HG02642 (cell line): ENCODE results near the gene PDE10A.
"Not testable (repeated sequence)": the region's sequence is repeated elsewhere in the genome, so short reads cannot be mapped to it uniquely, and the experiment has no call there.

Source experiments
- ATAC-seq: cut with Tn5 transposase; IDR thresholded peaks from one replicate; pipeline ENCODE4 v1.9.1; 2021; ENCODE audit warnings: mild to moderate bottlenecking; ENCODE audit not compliant: unreplicated experiment, poor library complexity

The PDE10A gene

DNA sequence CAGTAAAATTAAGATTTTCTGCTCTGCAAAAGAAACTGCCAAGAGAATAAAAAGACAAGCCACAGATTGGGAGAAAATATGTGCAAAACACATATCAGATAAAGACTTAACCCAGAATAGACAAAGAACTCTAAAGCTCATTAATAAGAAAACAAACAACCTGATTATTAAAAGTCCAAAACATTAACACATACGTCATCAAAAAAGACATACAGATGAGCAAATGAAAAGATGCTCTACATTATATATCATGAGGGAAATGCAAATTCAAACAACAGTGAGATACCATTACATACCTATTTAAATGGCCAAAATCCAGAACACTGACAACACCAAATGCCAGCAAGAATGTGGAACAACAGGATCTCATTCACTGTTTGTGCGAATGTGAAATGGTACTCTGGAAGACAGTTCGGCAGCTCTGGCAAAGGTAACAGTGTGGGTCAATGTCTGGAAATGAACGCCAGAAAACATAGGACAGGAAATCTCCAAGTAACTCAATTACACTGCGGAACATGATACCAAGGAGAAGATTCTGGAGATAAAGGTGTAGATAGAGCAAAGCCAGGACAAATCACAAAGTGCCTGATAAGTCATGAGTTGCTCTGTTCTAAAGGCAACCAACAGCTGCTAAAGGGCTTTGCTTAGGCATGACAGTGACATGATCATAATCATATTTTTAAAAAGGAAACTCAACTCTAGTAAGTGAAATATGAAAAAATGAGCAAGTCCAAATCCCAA, 96.8 kb downstream of the PDE10A start:
- ATAC-seq: no peak

DNA sequence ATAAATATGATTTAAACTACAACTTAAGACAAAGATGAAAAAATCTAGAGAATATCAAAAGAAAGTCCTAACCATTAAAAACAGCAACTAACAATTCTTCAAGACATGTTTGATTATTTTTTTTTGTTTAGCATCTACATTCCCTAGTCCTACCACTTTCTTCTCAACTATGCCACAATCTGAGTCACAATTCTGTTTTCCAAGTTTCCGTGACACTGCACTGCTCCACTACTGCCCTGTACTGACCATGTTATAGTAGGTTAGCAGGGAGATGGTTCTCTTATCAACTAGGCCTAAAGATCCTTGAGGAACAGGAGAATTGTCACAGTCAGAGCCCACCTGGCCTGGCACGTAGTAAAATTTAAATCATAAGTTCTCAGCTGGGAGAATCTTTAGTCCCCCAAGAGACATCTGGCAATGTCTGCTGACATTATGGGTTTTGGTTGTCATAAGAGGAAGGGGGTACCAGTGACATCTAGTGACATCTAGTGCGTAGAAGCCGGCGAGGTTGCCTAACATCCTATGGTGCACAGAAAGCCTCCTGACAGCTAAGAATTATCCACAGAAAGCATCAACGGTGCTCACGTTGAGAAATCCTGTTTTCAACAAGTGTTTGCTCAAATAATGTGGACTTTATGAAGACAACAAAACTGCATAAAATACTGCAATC, 100.5 kb downstream of the PDE10A start:
- no peak for ATAC-seq

DNA sequence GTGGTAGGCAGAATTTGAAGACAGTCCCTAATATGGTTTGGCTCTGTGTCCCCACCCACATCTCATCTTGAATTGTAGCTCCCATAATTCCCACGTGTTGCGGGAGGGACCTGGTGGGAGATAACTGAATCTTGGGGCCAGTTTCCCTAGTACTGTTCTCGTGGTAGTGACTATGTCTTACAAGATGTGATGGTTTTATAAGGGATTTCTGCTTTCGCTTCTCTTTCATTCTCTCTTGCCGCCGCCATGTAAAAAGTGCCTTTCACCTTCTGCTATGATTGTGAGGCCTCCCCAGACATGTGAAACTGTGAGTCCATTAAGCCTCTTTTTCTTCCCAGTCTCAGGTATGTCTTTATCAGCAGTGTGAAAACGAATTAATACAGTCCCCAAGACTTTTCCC, 103.4 kb downstream of the PDE10A start:
- no peak for ATAC-seq

DNA sequence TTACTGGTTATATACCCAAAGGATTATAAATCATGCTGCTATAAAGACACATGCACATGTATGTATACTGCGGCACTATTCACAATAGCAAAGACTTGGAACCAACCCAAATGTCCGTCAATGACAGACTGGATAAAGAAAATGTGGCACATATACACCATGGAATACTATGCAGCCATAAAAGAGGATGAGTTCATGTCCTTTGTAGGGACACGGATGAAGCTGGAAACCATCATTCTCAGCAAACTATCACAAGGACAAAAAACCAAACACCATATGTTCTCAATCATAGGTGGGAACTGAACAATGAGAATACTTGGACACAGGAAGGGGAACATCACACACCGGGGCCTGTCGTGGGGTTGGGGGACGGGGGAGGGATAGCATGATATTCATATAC, 104.9 kb downstream of the PDE10A start:
- not testable (repeated sequence) for ATAC-seq

DNA sequence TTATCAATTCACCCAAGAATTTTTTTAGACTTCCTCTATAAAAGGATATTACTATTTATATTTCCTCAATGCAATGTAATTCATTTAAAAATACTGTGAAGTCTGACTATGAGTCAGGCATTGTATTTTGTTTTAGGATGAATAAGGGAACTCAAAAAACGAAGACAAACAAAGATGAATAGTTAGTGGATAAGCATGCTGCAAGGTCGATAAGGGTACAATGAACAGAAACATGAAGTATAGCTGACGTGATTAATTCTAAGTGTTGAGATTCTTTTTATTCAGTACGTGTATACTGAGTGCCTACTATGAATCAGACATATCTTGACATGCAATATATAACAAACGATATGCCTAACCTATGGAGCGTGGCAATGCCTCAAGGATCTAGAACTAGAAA, 105.4 kb downstream of the PDE10A start:
- ATAC-seq: no peak

DNA sequence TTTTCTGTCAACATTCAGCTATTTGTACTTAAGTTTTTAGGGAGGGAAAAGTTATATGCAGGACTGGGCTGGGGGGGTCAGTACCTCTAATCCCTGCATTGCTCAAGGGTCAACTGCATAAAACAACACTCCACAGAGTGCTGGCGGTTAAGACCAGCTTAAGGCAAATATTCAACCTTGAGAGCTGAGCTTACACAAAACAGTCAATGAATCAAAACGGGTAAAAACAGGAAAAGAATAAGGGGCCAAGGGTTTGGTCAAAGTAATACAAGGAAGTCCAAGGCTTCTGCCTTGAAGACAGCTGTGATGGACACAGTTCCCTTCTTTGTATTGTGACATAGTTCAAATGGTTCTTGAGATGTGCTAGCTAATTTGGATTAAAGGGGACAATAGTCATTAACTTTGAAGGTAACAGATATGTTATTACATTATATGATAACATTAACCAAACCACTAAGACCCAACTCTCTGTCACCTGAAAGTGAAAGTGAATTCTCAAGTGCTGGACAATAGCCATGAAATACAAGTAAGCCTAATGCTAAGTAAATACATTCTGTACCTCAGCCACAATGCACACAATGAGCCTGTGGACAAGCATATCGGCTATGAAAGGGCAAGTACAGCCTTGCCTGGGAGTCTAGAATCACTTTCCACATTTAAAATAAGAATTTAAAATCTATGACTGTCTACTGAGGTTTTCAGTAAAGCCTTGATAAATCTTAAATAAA, 106.8 kb downstream of the PDE10A start:
- no peak for ATAC-seq

DNA sequence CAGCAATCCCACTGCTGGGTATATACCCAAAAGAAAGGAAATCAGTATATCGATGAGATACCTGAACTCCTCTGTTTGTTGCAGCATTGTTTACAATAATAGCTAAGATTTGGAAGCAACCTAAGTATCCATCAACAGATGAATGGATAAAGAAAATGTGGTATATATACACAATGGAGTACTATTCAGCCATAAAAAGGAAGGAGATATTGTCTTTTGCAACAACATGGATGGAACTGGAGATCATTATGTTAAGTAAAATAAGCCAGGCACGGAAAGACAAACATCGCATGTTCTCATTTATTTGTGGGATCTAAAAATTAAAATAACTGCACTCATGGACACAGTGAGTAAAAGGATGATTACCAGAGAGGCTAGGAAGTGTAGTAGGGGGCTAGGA, 108.4 kb downstream of the PDE10A start:
- not testable (repeated sequence) for ATAC-seq

DNA sequence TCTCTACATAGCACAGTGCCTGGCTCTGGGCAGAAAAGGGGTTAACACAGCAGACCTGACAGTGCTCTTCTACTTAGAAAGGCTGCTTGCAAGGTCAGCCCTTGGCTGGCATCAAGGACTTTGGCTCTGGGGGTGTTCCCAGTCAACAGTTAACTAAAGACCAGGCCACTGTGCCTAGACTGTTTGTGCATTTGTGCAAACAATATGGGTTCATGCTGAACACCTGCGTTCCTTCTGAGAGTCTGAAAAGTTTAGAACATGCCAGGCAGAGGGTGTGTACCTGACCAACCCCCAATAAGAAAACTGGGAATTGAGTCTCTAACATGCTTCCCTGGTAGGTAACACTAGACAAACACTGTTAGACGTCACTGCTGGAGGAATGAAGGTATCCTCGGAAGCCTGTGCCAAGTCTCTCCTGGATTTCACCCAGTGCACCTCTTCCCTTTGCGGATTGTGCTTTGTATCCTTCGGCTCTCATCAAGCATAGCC, 110.7 kb downstream of the PDE10A start:
- no peak for ATAC-seq

DNA sequence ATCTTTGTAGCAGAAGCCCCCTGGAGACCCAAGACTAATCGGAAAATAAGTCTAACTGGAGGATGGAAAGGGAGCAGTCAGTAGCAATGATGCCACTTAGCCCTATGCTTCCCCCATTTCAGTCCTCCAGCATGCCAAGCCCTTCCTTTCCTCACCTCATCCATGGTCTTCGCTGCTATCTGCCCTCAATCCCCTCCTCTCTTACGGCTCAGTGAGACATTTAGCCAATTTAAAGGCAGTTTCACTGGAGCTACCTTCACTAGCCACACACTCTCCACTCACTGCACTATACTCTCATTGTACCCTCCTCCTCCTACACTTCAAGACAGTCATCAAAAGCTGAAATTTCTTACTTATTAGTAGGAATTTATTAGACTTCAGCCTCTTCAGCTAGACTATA, 111.2 kb downstream of the PDE10A start:
- no peak for ATAC-seq

DNA sequence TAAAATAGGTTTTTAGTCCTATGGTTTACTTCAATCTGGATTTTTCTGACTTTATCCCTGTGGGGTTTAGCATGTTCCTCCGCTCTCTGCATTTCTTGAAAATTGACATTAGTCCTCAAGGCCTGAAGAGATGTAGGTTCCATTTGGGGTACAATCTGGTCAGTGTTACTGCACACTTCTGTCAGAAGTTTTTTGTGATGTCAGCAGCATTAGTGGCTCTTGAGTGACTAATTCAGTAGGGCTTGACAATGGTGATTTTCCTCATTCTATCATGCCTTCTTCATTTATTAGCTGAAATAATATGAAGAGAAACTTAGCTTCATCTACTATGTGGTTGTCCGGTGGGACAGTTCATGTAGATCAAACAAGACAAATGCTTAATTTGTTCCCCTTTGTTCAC, 114.6 kb downstream of the PDE10A start:
- ATAC-seq: no peak

DNA sequence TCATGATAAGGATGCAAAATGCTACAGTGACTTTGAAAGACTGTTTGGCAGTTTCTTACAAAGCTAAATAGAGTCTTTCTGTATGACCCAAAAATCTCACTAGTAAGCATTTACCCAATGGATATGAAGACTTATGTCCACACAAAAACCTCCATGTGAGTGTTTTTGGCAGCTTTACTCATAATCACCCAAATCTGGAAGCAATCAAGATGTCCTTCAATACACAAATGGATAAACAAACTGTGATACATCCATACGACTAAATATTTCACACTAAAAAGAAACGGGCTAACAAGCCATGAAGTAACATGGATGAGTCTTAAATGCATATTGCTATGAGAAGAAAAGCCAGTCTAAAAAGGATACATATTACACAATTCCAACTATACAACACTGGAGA, 117.2 kb downstream of the PDE10A start:
- ATAC-seq: no peak

DNA sequence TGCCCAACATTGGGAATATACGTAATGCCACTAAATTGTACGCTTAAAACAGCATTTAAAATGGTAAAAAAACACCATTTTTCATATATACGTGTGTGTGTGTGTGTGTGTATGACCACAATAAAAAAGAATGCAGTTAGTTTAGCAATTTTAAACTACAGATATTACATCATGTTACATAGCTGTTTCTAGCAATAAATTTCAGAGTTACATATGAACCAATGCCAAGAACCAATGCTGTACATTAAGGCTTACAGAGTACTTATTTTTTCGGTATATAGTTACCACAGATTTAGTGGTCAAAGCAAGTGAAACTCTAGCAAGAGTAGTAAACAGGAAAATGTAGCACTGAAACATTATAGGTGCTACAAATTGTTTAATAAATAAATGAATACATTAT, 119.3 kb downstream of the PDE10A start:
- ATAC-seq: no peak

DNA sequence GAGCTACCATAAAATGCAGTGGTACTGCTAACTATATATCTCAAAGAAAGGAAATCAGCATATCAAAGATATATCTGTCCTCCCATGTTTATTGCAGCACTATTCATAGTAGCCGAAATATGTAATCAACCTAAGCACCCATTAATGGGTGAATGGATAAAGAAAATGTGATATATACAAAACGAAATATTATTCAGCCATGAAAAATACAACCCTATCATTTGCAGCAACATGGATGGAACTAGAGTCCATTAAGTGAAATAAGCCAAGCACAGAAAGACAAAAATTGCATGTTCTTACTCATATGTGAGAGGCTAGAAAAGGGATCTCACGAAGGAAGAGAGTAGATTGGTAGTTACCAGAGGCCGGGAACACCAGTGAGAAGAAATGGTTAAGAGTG, 126.1 kb downstream of the PDE10A start:
- ATAC-seq: no peak

DNA sequence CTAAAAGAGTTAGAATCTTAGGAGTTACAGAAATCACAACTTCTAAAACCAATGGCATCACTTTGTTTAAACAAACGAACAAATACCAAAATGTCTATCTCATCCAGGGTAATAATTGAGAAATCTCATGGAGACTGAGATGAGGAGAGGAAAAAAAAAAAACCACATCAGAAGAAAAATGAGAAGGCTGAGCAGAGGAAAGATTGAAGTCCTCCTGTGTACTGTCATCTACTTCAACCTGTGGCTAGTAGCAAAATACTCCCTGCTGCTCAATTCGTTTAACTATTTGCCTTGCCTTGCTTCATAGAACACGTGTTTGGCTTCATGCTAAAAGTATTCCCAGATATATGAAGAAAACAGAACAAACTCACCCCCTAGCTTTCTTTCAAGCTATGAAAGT, 143.7 kb downstream of the PDE10A start:
- ATAC-seq: no peak

DNA sequence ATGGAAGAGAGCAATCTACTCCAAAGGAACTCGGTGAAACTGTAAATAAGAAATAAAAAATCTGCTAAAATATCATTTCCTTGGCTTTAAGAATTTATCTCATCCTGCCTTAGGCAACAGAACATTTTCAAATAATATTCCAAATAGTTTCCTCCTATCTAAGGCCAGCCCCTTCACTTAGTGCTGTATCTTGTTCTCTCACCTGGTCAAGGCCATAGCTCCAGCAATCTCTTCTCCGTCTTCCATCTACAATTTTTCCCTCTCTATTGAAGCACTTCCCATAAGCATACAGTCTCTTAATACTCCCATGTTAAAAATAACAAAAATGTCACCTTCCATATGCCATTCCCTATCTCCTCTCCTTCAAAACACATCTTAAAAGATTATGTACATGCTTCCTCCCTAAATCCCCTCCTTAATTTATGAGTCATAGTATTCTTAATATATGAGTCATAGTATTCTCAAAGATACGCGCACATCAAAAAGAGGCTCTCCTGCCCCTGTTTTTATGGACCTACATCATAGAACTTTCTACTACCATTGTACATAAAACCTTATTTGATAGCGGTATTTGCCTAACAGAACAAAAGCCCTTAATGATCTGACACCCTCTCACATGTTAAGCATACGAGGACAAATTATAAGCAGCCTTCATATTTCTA, 146.9 kb downstream of the PDE10A start:
- ATAC-seq: no peak

DNA sequence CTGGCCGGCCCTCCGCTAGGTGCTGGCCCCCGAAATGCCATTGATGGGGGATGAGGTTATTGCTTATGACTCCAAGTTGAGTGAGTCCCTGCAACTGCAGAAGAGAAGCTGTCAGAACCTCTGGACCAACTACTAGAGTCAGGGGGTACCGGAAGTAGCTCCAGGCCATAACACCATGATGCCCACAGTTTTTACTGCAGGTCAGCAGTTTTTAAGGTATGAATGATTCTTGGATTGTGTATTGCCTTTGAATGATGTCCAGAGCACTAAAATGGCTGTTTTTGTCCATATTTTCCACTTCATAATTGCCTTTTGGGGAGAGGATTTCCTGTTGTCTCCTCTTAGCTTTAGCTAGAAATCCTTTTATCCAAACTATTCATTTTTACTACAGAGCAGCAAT, 148.4 kb downstream of the PDE10A start:
- ATAC-seq: no peak

DNA sequence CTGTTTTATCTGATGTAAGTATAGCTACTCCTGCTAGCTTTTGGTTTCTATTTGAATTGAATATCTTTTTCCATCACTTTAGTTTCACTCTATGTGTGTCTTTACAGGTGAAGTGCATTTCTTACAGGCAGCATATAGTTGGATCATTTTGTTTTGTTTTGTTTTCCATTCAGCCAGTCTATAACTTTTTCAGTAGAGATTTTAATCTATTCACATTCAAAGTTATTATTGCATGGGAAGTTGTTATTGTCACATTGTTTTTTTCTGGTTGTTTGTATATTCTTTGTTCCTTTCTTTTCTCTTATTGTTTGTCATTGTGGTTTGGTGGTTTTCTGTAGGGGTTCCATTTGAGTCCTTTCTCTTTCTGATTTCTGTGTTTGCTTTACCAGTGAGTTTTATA, 151.2 kb downstream of the PDE10A start:
- peak; percentile 92 for ATAC-seq

DNA sequence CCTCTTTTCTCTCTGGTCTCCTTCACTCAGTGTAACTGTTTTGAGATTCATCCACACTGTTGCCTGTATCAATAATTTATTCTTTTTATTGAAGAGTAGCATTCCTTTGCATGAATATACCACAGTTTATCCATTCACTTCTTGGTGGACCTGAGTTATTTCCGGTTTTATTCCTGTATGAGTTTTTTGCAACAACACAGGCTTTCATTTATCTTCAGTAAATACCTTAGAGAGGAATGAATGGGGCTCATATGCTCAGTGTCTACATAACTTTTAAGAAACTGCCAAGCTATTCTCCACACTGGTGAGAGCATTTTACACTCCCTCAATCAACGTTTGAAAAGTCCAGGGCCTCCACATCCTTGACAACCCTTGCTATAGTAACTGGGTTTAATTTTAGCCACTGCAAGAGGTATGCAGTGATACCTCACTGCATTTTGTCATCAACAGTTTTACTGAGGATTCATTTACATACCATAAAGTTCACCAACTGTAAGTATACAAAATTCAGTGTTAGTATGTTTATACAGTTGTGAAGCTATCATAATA, 154.6 kb downstream of the PDE10A start:
- no peak for ATAC-seq

DNA sequence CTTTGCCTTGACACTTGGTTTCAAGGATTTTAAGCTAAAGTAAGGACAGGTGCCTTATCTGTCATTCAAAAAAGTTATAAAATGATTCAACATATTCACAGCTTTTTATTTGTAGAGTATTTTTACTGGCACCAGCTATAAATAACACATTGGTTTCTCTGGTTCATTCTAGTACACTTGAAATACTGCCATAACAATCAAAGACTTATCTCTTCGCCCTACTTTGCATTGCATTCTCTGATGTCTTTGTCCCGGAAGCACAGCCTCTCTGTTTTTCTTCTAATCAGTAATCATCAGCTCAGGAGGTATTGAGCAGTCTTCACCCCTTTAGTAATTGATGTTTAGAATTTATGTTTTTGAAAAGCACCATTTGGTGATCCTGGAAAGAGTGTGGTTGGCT, 156.4 kb downstream of the PDE10A start:
- ATAC-seq: no peak

DNA sequence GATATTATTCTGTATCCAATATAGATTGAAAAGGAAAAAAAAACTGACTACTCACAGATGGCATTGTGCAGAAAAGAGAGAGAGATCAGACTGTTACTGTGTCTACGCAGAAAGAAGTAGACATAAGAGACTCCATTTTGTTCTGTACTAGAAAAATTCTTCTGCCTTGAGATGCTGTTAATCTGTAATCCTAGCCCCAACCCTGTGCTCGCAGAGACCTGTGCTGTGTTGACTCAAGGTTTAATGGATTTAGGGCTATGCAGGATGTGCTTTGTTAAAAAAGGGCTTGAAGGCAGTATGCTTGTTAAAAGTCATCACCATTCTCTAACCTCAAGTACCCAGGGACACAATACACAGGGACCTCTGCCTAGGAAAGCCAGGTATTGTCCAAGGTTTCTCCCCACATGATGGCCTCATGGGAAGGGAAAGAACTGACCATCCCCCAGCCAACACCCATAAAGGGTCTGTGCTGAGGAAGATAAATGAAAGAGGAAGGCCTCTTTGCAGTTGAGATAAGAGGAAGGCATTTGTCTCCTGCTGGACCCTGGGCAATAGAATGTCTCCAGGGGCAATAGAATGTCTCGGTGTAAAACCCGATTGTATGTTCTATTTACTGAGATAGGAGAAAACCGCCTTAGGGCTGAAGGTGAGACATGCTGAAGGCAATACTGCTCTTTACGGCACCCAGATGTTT, 162.7 kb downstream of the PDE10A start:
- ATAC-seq: not testable (repeated sequence)
